A549 (cell line): ENCODE results near the gene IL12RB2. TPM values are rescaled to one million over a fixed set of nuclear protein-coding genes. Genes with fewer than 3 reads are reported as not detected.

Experiments
- ATAC-seq, 2 experiments: fragments of 200-7000 bp in 1 of 2; fragments of >200 bp in 1 of 2; cut with Nextera tagmentation in 1 of 2; cut with Tn5 transposase in 1 of 2; 3 replicates each; pipeline versions ENCODE4 v1.8.0 to v1.9.1; 2018 to 2020; ENCODE audit warnings: mild to moderate bottlenecking in 1 of 2, moderate library complexity in 1 of 2
- CTCF ChIA-PET: fragments of 300-600 bp; sonication (Branson Sonifier 250); formaldehyde crosslinking; extraction: SDS; loops from one replicate; lab custom pipeline; 2021; ENCODE audit warnings: antibody characterized with exemption, inconsistent platforms; lab: Yijun Ruan, JAX
- POLR2A ChIA-PET: fragments of 350-600 bp; formaldehyde crosslinking; extraction: SDS; loops from one replicate; lab custom pipeline; 2021; ENCODE audit warnings: antibody characterized with exemption, inconsistent platforms; lab: Yijun Ruan, JAX
- DNase-seq, 2 experiments: peaks; one replicate each; pipeline versions ENCODE4 v3.0.0 to v3.0.0-alpha.2; 2011 to 2016; ENCODE audit warnings: low read depth in 1 of 2, low spot score in 1 of 2
- FAIRE-seq: peaks from 2 replicates; lab custom pipeline; 2011; peaks lifted over from hg19 to GRCh38; lab: Jason Lieb, UNC
- H3K27ac ChIP-seq, 2 experiments: fragments of >200 bp; sonication (Bioruptor Twin); formaldehyde crosslinking; 3 replicates each; pipeline ENCODE4 v1.5.1; 2016 to 2017
- H3K4me1 ChIP-seq: fragments of >200 bp; sonication (Bioruptor Twin); formaldehyde crosslinking; 3 replicates; pipeline ENCODE4 v1.6.1; 2016
- H3K4me2 ChIP-seq: fragments of >200 bp; sonication (Bioruptor Twin); formaldehyde crosslinking; 3 replicates; pipeline ENCODE4 v1.6.1; 2016
- H3K4me3 ChIP-seq: fragments of >200 bp; sonication (Bioruptor Twin); formaldehyde crosslinking; 3 replicates; pipeline ENCODE4 v1.5.1; 2016
- H3K9me3 ChIP-seq: fragments of >200 bp; sonication (Bioruptor Twin); formaldehyde crosslinking; 3 replicates; pipeline ENCODE4 v1.6.1; 2016
- CBX2 ChIP-seq: fragments of 200-600 bp; sonication (generic); IDR thresholded peaks from 2 replicates; pipeline ENCODE4 v1.6.1; 2016; ENCODE audit warnings: low read depth, mild to moderate bottlenecking, borderline replicate concordance
- FOSB ChIP-seq: fragments of 250-450 bp; sonication (Bioruptor Pico); IDR thresholded peaks from 2 replicates; pipeline ENCODE4 v1.5.0; 2020; ENCODE audit warnings: mild to moderate bottlenecking, moderate library complexity
- GATA3 ChIP-seq: IDR thresholded peaks from 2 replicates; pipeline ENCODE4 v1.6.1; 2012; ENCODE audit warnings: borderline replicate concordance
- HOXA7 ChIP-seq: fragments of 250-450 bp; sonication (Bioruptor Pico); IDR thresholded peaks from 2 replicates; pipeline ENCODE4 v1.5.0; 2020; ENCODE audit warnings: mild to moderate bottlenecking, moderate library complexity
- JUNB ChIP-seq: fragments of >200 bp; sonication (Bioruptor Twin); formaldehyde crosslinking; IDR thresholded peaks from 2 replicates; pipeline ENCODE4 v1.6.1; 2016
- MAFK ChIP-seq: fragments of 450-650 bp; IDR thresholded peaks from 2 replicates; pipeline ENCODE4 v1.6.1; 2014; ENCODE audit not compliant: partially characterized antibody
- MAZ ChIP-seq: fragments of 150-350 bp; IDR thresholded peaks from 2 replicates; pipeline ENCODE4 v1.6.1; 2014; ENCODE audit warnings: antibody characterized with exemption, low read depth, low read length, borderline replicate concordance
- MYC ChIP-seq: IDR thresholded peaks from 2 replicates; pipeline ENCODE4 v1.6.1; 2012; ENCODE audit warnings: mild to moderate bottlenecking, inconsistent platforms, low read length, improper control_type of control experiment, borderline replicate concordance
- NR3C1 ChIP-seq: fragments of >200 bp; sonication (Bioruptor Twin); formaldehyde crosslinking; IDR thresholded peaks from 3 replicates; pipeline ENCODE4 v1.6.1; 2017
- PBX3 ChIP-seq: IDR thresholded peaks from 2 replicates; pipeline ENCODE4 v1.6.1; 2012
- POLR2AphosphoS2 ChIP-seq: conservative IDR thresholded peaks from 2 replicates; pipeline ENCODE4 v1.6.1; 2012; ENCODE audit warnings: low read length, improper control_type of control experiment, inconsistent platforms
- RARB ChIP-seq: fragments of 250-450 bp; sonication (Bioruptor Pico); IDR thresholded peaks from 2 replicates; pipeline ENCODE4 v1.8.0; 2021; ENCODE audit warnings: mild to moderate bottlenecking, moderate library complexity
- RCOR1 ChIP-seq: fragments of 150-350 bp; IDR thresholded peaks from 2 replicates; pipeline ENCODE4 v1.6.1; 2014; ENCODE audit warnings: antibody characterized with exemption, low read length, low read depth
- TFCP2L1 ChIP-seq: fragments of 250-450 bp; sonication (Bioruptor Pico); IDR thresholded peaks from 2 replicates; pipeline ENCODE4 v1.5.0; 2021; ENCODE audit warnings: mild to moderate bottlenecking
- TP53 ChIP-seq: fragments of 250-450 bp; sonication (Bioruptor Pico); IDR thresholded peaks from 2 replicates; pipeline ENCODE4 v1.5.0; 2021; ENCODE audit warnings: mild to moderate bottlenecking, moderate library complexity
- USF2 ChIP-seq: fragments of 450-650 bp; IDR thresholded peaks from 2 replicates; pipeline ENCODE4 v1.6.1; 2014; ENCODE audit warnings: antibody characterized with exemption
- ZNF302 ChIP-seq: fragments of 250-450 bp; sonication (Bioruptor Pico); IDR thresholded peaks from 2 replicates; pipeline ENCODE4 v1.9.0; 2021; ENCODE audit warnings: inconsistent platforms, mild to moderate bottlenecking, moderate library complexity
- ZSCAN20 ChIP-seq: fragments of 250-450 bp; sonication (Bioruptor Pico); IDR thresholded peaks from 2 replicates; pipeline ENCODE4 v1.8.0; 2022; ENCODE audit warnings: mild to moderate bottlenecking, moderate library complexity
- WGBS: methylation state at CpG from one replicate; pipeline ENCODE4 v1.1.6; 2017; ENCODE audit errors: missing lambda C conversion rate; 5-methylcytosine and 5-hydroxymethylcytosine counted together
- polyA plus RNA-seq, 4 experiments: library from polyadenylated mRNA; depleted of rRNA in 3 of 4; stranded (reverse); fragments of >200 nt; fragmentation: RNase III in 1 of 4; extraction: RNeasy Plus Mini Kit Qiagen cat#74134 plus additional on column Dnase treatment in 1 of 4; gene quantifications; 2 replicates in 3 of 4; 3 replicates in 1 of 4; pipeline ENCODE4 v1.2.3, GENCODE V29; 2011 to 2017
- TF ChIP-seq, protein P1 (sequence below): IDR thresholded peaks from 2 replicates; pipeline ENCODE4 v1.6.1; 2012; ENCODE audit warnings: low read depth, borderline replicate concordance
- TF ChIP-seq, protein P2 (sequence below): IDR thresholded peaks from 2 replicates; pipeline ENCODE4 v1.6.1; 2012
- TF ChIP-seq, protein P3 (sequence below): fragments of 250-450 bp; sonication (Bioruptor Pico); IDR thresholded peaks from 2 replicates; pipeline ENCODE4 v1.5.0; 2021; ENCODE audit warnings: mild to moderate bottlenecking, moderate library complexity, borderline replicate concordance

IL12RB2 gene
- polyA plus RNA-seq, 2 of the 4 experiments (the other 2 are of a cell fraction): not detected

DNA sequence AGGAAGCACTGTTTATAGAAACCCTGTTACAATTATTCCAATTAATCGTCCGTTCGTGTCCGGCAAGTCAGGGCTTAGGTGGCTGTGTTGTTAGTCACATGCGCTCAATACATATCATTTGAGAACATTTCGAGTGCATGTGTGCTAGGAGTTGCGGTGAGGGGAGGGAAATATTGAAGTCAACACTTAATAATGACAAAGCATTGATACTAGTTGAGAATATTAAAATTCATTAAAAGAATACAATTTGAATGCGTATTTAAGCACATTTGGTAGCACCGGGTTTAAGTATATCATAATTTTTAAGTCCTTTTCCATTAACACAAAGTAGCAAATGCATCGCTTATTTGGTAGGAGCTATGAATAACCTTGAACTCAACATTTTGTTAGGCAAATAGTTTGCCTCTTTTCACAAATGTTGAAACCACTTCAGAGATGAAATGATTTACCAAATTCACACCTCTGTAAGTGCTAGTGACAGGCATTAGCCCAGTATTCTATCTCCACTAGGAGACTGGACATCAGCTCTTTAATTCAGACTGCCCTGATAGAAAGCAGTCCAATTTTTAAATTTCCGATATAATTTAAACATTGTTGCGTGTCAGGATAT, 123.6 kb downstream of the IL12RB2 start:
- Histone ChIP-seq H3K9me3 (no peaks in the 10 kb centered on the region), H3K4me1 (peaks cover 20% of the 10 kb centered on the region), H3K4me3 (peak overlapping the region; percentile 84), H3K27ac (peak overlapping the region; percentile 92 to 96), H3K4me2 (peak overlapping the region; percentile 73)
- DNase-seq (no peak), ATAC-seq (no peak), FAIRE-seq (no peak)
- WGBS: 22% methylated on average over 12 of the region's 12 CpGs
- CTCF ChIA-PET: interaction anchor here (1.3 kb wide), 1 partner anchor 69 kb away, joined by 3 read pairs; no protein-coding TSS in a partner anchor
- POLR2A ChIA-PET: interaction anchor here (1.0 to 1.5 kb wide), 2 partner anchors 12 to 15 kb away, joined by 4 to 6 read pairs; no protein-coding TSS in a partner anchor
- TF ChIP-seq POLR2AphosphoS2: no peak
- TF ChIP-seq, protein P1, sequence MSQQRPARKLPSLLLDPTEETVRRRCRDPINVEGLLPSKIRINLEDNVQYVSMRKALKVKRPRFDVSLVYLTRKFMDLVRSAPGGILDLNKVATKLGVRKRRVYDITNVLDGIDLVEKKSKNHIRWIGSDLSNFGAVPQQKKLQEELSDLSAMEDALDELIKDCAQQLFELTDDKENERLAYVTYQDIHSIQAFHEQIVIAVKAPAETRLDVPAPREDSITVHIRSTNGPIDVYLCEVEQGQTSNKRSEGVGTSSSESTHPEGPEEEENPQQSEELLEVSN: 0 out of 2 replicates have a peak, but pooled peaks have one; percentile 11

DNA sequence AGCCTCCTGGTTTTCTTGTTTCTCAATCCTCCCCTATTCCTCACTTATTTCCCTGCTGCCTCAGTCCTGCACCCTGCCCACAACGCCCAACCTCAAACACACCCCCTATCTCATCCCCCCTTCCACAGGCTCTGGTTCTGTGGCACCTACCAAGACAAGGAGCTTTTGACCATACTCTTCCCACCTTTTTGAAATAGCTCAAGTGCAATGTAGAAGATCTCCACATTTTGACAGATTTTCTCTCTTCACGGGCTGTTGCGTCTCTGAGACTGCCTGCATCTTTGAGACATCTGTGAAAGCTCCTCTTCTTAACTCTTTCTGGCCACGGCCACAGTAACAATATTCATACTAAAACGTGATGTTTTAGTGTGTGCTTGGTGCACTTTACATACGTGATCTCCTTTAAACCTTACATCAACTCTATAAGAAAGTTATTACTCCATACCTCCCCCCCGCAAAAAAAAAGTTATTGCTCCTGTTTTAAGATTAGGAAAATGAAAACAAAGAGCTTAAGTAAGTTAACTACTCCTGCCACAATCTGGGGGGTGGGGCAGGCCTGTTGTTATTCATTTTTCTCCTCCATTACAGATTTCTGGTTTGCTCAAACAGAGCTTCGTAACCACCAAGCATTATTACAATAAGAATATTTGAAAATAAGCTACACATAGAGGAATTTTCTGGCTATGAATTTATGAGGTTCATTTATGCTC, 124.4 kb downstream of the IL12RB2 start:
- TF ChIP-seq ZNF302 (CRISPR knock-in tag) (no peak), TFCP2L1 (no peak), TP53 (no peak), PBX3 (no peak), RCOR1 (no peak), MAZ (no peak), HOXA7 (CRISPR knock-in tag) (no peak), NR3C1 (no peak), MAFK (no peak), RARB (CRISPR knock-in tag) (no peak), CBX2 (no peak)
- TF ChIP-seq, protein P2, sequence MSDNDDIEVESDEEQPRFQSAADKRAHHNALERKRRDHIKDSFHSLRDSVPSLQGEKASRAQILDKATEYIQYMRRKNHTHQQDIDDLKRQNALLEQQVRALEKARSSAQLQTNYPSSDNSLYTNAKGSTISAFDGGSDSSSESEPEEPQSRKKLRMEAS: no peak
- no peak for FAIRE-seq
- H3K27ac ChIP-seq: peak overlapping the region in 1 of 2 experiments; percentile 96; a peak in 2 of 6 replicates
- no peak for ATAC-seq
- peak overlapping the region; percentile 73 for H3K4me2 ChIP-seq
- peaks cover 12% of the 10 kb centered on the region; the same call in 2 of the 3 replicates for H3K4me1 ChIP-seq
- no peak for DNase-seq
- ChIA-PET POLR2A (interaction anchor here (0.5 kb wide), 1 partner anchor 65 kb away, joined by 4 read pairs; no protein-coding TSS in a partner anchor), CTCF (no interaction called here)
- H3K4me3 ChIP-seq: no peak overlapping the region
- no peaks in the 10 kb centered on the region for H3K9me3 ChIP-seq
- 80% methylated on average over 8 of the region's 8 CpGs for WGBS

- POLR2A ChIA-PET: no interaction called here
- Histone ChIP-seq H3K4me2 (no peak overlapping the region), H3K4me3 (no peak overlapping the region), H3K27ac (no peak overlapping the region), H3K9me3 (no peaks in the 10 kb centered on the region), H3K4me1 (peaks cover 6% of the 10 kb centered on the region; the same call in 1 of the 3 replicates)
- DNase-seq: no peak
- no peak for FAIRE-seq
- CTCF ChIA-PET: no interaction called here
- 87% methylated on average over 1 of the region's 1 CpG for WGBS
- ATAC-seq: no peak
- TF ChIP-seq, protein P3, sequence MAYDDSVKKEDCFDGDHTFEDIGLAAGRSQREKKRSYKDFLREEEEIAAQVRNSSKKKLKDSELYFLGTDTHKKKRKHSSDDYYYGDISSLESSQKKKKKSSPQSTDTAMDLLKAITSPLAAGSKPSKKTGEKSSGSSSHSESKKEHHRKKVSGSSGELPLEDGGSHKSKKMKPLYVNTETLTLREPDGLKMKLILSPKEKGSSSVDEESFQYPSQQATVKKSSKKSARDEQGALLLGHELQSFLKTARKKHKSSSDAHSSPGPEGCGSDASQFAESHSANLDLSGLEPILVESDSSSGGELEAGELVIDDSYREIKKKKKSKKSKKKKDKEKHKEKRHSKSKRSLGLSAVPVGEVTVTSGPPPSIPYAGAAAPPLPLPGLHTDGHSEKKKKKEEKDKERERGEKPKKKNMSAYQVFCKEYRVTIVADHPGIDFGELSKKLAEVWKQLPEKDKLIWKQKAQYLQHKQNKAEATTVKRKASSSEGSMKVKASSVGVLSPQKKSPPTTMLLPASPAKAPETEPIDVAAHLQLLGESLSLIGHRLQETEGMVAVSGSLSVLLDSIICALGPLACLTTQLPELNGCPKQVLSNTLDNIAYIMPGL (CRISPR knock-in tag): no peak
- TF ChIP-seq POLR2AphosphoS2: no peak
- TF ChIP-seq MYC: no peak
- TF ChIP-seq ZSCAN20: no peak
- TF ChIP-seq FOSB: no peak
- TF ChIP-seq RCOR1: no peak
- no peak for TF ChIP-seq JUNB
- no peak for TF ChIP-seq USF2
- no peak for TF ChIP-seq GATA3
These were observed 125.1 kb downstream of the IL12RB2 start for GRCh38 chr1:67432745-67433144.
